WERI-Rb-1 (cell line): ENCODE data around the gene IZUMO1.
"Not testable (repeated sequence)": the region's sequence is repeated elsewhere in the genome, so short reads cannot be mapped to it uniquely, and the experiment has no call there.

Experiments
- DNase-seq: peaks from one replicate; pipeline ENCODE4 v3.0.0-alpha.2; 2020
- H3K27ac ChIP-seq: fragments of 250-450 bp; sonication (Bioruptor Pico); 2 replicates; pipeline ENCODE4 v1.5.1; 2020; ENCODE audit warnings: mild to moderate bottlenecking, moderate library complexity
- H3K27me3 ChIP-seq: fragments of 250-450 bp; sonication (Bioruptor Pico); 2 replicates; pipeline ENCODE4 v1.5.1; 2021; ENCODE audit warnings: mild to moderate bottlenecking, low read depth, moderate library complexity; ENCODE audit not compliant: insufficient read depth, severe bottlenecking
- H3K36me3 ChIP-seq: fragments of 250-450 bp; sonication (Bioruptor Pico); 2 replicates; pipeline ENCODE4 v1.5.1; 2020; ENCODE audit warnings: mild to moderate bottlenecking, moderate library complexity
- H3K4me3 ChIP-seq: 2 replicates; pipeline ENCODE4 v1.5.1; 2011; ENCODE audit warnings: low read depth, mild to moderate bottlenecking, control low read depth, low read length
- H3K9me3 ChIP-seq: fragments of 250-450 bp; sonication (Bioruptor Pico); 2 replicates; pipeline ENCODE4 v1.5.1; 2021; ENCODE audit warnings: mild to moderate bottlenecking, moderate library complexity; ENCODE audit not compliant: severe bottlenecking
- TF ChIP-seq, protein P1 (sequence below): IDR thresholded peaks from 2 replicates; pipeline ENCODE4 v1.5.1; 2011; ENCODE audit warnings: low read depth, mild to moderate bottlenecking, control low read depth, inconsistent platforms, low read length

Gene IZUMO1

GRCh38 chr19:48702701-48703100, 44.0 kb downstream of the IZUMO1 start:
- Histone ChIP-seq H3K27ac (no peak overlapping the region), H3K4me3 (no peak overlapping the region), H3K27me3 (no peaks in the 10 kb centered on the region), H3K36me3 (no peaks in the 10 kb centered on the region), H3K9me3 (no peaks in the 10 kb centered on the region)
- DNase-seq, result no peak
- TF ChIP-seq, protein P1, sequence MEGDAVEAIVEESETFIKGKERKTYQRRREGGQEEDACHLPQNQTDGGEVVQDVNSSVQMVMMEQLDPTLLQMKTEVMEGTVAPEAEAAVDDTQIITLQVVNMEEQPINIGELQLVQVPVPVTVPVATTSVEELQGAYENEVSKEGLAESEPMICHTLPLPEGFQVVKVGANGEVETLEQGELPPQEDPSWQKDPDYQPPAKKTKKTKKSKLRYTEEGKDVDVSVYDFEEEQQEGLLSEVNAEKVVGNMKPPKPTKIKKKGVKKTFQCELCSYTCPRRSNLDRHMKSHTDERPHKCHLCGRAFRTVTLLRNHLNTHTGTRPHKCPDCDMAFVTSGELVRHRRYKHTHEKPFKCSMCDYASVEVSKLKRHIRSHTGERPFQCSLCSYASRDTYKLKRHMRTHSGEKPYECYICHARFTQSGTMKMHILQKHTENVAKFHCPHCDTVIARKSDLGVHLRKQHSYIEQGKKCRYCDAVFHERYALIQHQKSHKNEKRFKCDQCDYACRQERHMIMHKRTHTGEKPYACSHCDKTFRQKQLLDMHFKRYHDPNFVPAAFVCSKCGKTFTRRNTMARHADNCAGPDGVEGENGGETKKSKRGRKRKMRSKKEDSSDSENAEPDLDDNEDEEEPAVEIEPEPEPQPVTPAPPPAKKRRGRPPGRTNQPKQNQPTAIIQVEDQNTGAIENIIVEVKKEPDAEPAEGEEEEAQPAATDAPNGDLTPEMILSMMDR, result no peak

DNA sequence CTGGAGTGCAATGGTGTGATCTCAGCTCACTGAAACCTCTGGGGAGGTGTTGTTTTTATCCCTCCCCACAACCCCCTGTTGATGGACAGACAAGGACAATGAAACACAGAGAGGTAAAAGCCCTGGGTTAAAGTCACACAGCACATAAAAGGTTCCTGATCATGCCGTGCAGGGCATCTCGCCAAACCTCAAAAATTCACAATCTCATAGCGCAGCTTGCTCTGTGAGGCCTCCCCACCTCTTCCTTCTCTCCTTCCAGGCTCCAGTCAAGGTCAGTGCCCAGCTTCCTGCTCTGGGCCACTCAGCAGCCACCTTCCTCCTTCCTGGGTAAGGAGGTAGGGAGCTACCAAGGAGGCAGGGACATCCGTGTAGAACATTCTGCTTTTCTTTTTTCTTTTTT, 48.7 kb downstream of the IZUMO1 start:
- Histone ChIP-seq H3K27ac (no peak overlapping the region), H3K4me3 (no peak overlapping the region), H3K27me3 (no peaks in the 10 kb centered on the region), H3K9me3 (no peaks in the 10 kb centered on the region), H3K36me3 (no peaks in the 10 kb centered on the region)
- TF ChIP-seq, protein P1, result no peak
- no peak for DNase-seq

DNA sequence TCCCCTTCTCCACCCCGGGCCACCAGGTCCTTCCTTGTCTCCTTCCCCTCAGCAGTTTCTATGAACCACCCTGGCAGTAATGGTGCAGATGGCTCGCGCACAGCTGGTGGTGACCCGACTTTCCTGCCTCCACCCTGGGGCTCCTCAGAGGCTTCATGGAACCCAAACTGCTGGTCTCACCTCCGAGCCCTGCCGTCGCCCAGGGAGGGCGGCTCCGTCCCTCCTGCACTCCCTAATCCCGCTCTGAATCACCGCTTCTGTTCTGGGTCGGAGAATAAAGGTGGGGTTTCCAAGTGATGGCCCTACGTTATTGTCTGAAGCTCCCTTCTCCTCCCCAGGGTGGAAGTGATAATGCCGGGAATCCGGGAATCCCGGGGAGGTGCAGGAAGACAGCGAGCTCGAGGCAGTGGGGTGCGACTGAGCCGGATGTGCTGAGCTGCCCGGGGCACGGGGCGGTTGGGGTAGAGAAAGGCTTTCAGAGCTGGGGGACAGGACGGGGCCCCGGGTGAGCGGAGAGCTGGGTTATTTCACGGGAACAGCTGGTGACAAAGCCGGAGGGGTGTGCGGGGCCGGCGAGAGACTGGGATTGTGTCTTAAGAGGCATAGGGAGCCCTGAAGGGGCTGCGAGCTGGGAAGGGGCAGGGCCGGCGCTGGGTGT, 50.2 kb downstream of the IZUMO1 start:
- peak overlapping the region; percentile 54 for H3K4me3 ChIP-seq
- no peaks in the 10 kb centered on the region for H3K36me3 ChIP-seq
- no peaks in the 10 kb centered on the region for H3K27me3 ChIP-seq
- TF ChIP-seq, protein P1, result no peak
- H3K27ac ChIP-seq, result peak overlapping the region; percentile 57
- no peaks in the 10 kb centered on the region for H3K9me3 ChIP-seq
- peak; percentile 56 for DNase-seq

- no peaks in the 10 kb centered on the region for H3K9me3 ChIP-seq
- peak within 1 kb of the TSS; percentile 57 for H3K27ac ChIP-seq
- H3K4me3 ChIP-seq, result peak within 1 kb of the TSS; percentile 54
- no peaks in the 10 kb centered on the region for H3K27me3 ChIP-seq
- TF ChIP-seq, protein P1, result no peak
- no peaks in the 10 kb centered on the region for H3K36me3 ChIP-seq
- DNase-seq, result peak; percentile 42
Observed at GRCh38 chr19:48695743-48696352, 50.9 kb downstream of the IZUMO1 start, which contains the start of gene FUT2. Gene FUT2 (plus strand): TSS chr19:48695971. CDS start chr19:48702957, 6,986 bp downstream.

DNA sequence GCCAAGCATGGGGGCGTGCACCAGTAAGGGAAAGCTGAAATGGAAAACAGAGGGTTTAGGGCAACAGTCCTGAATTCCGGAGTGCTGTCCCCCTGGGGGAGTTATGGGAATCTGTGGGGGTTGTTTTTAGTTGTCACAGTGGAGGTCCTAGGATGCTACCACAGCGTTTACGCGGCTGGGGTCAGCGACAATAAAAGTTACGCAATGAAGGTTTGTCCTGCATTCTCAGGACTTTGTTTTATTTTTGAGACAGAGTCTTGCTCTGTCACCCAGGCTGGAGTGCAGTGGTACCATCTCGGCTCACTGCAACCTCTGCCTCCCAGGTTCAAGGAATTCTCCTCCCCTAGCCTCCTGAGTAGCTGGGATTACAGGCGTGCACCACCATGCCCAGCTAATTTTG, 53.1 kb downstream of the IZUMO1 start:
- not testable (repeated sequence) for DNase-seq, H3K9me3 ChIP-seq, H3K27me3 ChIP-seq

More for the DNA sequence above, 53.1 kb downstream of the IZUMO1 start:
- H3K27ac ChIP-seq, H3K4me3 ChIP-seq, H3K36me3 ChIP-seq: not testable (repeated sequence)
